HG02943 (cell line): ENCODE measurements around the gene MMRN1.

Experiments used
- ATAC-seq: cut with Tn5 transposase; IDR thresholded peaks from one replicate; pipeline ENCODE4 v1.9.1; 2021; ENCODE audit warnings: mild to moderate bottlenecking, low read depth, moderate library complexity; ENCODE audit not compliant: unreplicated experiment

Gene MMRN1

DNA sequence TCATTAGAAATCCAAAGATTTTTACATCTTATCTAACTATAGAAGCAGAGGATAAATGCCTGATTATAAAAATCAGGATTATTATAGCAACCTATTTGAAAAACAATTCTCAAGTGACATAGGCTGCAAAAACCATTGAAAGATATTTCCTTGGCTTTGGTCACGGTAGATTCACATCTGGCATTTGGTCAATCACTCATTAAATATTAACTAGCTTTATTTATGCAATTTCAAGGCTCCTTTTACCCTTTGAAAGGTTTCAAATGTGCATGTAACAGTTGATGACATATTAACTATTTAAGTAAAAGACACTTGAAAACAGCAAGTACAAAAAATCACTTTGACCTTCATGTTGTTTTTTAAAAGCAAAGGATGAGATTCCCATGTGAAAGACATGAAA lies 98.1 kb downstream of the MMRN1 start:
- no peak for ATAC-seq

DNA sequence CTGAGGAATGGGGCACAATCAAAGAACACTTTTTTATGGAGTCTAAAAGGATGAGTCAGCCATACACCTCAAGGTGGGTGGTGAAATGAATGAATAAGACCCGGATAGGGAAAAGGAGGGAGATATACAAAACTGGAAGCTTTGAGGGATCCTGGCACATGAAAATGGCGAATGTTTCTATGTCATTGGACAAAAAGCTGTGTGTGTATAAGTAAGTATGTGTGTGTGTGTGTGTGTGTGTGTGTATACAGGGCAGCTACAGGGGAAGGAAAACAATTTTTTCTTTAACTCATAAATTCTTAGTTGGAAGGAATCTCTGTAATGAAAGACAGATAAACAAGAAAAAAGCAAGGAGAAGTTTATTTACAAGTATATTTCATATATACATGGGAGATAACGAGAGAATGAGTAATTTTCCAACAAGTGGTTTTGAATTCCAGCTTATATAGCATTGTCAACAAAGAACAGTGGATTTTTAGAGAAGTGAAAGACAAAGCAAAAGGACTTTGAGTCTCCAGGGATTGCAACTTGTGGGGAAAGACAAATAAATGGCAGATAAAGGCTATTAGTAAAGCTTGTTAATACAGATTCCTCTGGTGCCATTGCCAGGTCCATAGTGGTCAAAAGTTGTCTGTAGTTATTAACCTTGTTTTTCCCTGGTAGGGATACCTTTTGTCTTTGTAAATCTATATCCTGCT lies 99.7 kb downstream of the MMRN1 start:
- ATAC-seq, result no peak

DNA sequence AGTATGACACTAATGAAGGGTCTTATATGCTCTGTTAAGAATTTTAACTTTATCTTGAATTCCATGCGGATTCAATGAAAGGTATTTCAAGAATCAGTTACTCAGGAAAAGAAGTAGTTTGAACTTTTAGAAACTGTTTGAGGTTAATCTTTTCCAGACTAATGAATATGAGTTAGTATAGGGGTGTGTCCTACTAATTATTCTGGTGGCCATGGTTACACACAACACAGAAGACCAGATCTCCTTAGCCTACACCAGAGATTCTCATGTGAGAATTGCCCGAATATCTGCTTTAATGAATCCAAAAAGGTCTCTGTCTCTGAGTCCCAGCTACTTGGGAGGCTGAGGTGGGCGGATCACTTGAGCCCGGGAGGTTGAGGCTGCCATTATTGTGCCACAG lies 100.4 kb downstream of the MMRN1 start:
- ATAC-seq, result no peak

DNA sequence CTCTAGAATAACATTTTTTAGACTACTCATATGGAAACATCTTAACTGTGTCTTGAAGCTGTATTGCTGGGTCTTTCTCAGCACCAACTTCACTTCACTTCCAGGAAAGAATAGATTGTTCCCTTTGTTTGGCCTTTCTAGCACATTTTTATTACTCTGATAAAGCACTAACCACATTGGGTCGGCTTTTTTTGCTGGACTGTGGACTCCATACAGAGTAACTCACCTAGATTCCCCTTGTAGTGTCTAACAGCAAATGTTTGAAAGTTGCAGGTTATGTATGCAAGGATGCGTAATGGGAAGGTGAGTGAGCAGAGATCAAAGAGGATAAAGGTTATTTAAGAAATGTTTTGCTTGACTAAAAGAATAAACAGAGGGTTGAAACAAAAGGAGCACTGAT lies 101.2 kb downstream of the MMRN1 start:
- ATAC-seq, result no peak

DNA sequence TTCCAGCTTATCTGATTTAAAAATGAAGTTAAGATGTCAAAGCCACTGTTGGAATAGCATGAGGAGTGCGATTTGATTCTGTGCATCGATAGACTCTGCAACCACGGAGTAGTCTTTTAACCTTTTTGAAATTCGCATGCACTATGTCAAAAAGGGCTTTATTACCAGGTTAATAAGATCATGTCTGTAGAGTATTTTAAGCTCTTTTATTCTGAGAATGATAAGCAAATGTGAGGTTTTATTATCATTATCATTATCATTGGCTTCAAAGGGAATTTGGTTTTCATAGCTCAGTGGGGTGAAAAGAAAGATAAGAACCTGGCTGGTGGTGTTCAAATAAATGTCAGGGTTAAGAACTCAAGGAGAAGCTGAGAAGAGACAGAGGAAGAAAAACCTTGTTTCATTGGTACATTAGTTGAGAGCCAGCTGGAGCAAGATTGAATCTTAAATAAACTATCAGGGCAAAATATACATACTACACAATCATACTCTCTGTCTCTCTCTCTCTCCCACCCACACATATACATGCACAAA lies 102.6 kb downstream of the MMRN1 start:
- ATAC-seq, result no peak

DNA sequence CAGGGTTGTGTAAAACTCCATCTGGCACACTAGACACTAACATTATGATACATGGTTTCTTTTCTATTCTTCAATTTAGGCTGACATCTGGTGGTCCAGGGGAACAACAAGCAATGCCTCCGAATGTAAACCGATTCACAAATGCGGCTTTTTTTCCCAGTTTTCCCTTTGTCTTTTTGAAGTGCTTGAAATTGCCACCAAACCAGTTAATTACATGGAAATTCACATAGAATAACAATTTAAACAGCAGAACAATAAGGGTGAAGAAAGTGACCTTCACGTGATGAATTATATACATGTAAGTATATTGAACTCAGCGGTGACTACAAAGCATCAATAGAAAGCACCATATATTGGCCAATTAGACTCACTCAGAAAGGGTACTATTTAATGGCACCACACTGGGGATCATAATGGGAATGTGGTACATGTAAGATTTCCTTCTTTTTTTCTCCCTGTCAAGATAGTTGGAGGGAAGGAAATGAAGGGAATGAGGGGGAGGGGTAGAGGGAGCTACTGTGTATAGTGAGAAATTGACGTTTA lies 103.9 kb downstream of the MMRN1 start:
- no peak for ATAC-seq

DNA sequence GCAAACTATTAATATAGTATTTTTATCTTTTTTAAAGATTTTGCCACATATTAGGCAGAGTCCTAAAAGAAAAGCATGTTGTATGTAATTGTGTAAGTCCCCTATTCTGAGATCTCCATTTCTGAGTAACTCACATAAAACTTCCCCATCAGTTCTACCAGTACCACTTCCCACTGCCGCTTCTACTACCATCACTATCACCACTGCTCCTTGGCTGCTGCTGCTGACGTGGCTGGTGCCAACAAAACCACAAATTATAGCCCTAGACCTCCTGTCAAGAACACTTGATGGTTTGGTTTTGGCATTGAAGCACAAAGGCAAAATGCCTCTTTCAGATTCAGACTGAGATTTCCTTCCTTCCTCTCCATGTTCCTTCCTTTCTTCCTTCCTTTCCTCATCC lies 106.4 kb downstream of the MMRN1 start:
- no peak for ATAC-seq

DNA sequence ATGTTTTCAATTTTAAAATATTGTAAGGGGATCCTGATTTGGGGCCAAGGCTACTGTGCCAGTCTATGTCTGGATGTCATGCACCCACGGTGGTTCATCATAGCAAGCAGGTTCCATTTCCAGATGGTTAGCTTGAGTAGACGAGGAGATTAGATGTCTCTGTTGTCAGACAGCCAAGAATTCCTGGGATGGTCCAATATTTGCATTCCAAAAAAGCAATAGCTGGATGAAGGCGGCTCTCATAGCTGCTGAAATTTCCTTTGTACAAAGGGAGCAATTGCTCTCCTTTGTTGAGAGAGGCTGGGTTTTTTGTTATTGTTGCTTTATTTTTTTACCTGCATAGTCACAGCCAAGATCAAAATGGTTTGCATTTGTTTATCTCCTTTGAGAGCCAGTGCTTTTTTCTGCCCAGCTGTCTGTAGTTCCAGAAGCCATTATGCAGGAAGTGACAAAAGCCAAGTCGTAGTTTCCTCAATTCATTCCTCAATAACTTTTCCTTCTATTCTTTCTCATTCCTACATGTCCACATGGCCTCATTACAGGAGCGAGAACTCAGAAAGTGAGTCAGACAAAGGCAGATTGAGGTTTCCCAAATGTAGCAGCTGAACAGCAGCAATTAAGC lies 107.9 kb downstream of the MMRN1 start:
- ATAC-seq, result no peak
